Mesothelial cell of epicardium (in vitro differentiated cells): ENCODE results near the gene TRIM26. TPM values are rescaled to one million over a fixed set of nuclear protein-coding genes. Genes with fewer than 3 reads are reported as not detected.

ENCODE experiments used
- DNase-seq, 2 experiments: peaks; one replicate each; pipeline ENCODE4 v3.0.0; 2021; ENCODE audit warnings: low spot score in 2 of 2; ENCODE audit not compliant: unreplicated experiment in 2 of 2
- H3K27ac Mint-ChIP-seq: 2 replicates; pipeline ENCODE4 v1.8.0; 2021; ENCODE audit warnings: mixed read lengths
- H3K27me3 Mint-ChIP-seq: 2 replicates; pipeline ENCODE4 v1.8.0; 2021; ENCODE audit warnings: low read depth, mixed read lengths
- H3K36me3 Mint-ChIP-seq: 2 replicates; pipeline ENCODE4 v1.8.0; 2021; ENCODE audit warnings: mixed read lengths
- H3K4me1 Mint-ChIP-seq: 2 replicates; pipeline ENCODE4 v1.8.0; 2021; ENCODE audit warnings: mixed read lengths
- H3K4me3 Mint-ChIP-seq: 2 replicates; pipeline ENCODE4 v1.8.0; 2021; ENCODE audit warnings: mild to moderate bottlenecking, moderate library complexity, mixed read lengths
- H3K9me3 Mint-ChIP-seq: 2 replicates; pipeline ENCODE4 v1.8.0; 2021; ENCODE audit warnings: mixed read lengths
- total RNA-seq: library from RNA; stranded (reverse); gene quantifications from 3 replicates; pipeline ENCODE4 v1.2.1, GENCODE V29; 2021
- TF ChIP-seq, protein P1 (sequence below): fragments of 200-600 bp; sonication (generic); IDR thresholded peaks from one replicate; pipeline ENCODE4 v1.5.0; 2021; ENCODE audit warnings: antibody characterized with exemption; ENCODE audit not compliant: unreplicated experiment

TRIM26 gene
- total RNA-seq, 1 donor from 2014 or later, result 55.4 TPM

DNA sequence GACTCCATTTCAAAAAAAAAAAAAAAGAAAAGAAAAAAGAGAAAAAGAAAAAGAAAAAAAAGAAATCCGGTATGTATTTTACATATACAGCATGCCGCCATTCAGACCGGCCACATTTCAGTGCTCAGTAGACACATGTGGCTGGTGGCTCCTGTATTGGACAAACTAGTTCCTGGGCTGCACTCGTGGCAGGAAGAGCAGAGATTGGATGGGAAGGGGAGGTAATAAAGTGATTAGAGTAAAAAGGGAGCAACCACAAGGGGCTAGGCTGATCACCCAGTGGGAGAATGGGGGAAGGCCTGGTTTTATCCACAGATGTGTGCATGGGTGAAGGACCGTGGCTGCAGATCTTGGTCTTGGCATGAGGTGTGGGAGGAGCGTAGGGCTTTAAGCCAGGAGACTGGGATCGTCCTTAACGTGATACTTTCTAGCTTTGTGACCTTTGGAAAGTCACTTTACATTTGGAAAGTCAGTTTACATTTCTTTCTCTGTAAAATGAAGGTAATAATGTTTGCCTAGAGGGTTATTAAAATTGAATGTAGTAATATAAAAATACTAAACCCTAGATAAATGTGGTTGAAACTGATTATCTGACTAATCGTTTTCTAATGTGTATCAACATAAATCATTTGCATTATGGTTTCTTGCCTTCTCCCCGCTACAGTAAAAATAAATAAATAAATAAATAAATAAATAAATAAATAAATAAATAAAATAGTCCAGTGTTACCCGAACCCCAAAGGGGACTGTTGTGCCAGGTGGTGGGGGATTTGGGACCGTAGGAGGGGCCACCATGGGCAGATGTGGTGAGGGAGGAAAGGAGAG is 50.7 kb downstream of the TRIM26 start:
- H3K36me3 Mint-ChIP-seq, result no peaks in the 10 kb centered on the region
- TF ChIP-seq, protein P1, sequence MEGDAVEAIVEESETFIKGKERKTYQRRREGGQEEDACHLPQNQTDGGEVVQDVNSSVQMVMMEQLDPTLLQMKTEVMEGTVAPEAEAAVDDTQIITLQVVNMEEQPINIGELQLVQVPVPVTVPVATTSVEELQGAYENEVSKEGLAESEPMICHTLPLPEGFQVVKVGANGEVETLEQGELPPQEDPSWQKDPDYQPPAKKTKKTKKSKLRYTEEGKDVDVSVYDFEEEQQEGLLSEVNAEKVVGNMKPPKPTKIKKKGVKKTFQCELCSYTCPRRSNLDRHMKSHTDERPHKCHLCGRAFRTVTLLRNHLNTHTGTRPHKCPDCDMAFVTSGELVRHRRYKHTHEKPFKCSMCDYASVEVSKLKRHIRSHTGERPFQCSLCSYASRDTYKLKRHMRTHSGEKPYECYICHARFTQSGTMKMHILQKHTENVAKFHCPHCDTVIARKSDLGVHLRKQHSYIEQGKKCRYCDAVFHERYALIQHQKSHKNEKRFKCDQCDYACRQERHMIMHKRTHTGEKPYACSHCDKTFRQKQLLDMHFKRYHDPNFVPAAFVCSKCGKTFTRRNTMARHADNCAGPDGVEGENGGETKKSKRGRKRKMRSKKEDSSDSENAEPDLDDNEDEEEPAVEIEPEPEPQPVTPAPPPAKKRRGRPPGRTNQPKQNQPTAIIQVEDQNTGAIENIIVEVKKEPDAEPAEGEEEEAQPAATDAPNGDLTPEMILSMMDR, result no peak
- H3K4me1 Mint-ChIP-seq, result no peaks in the 10 kb centered on the region
- no peak overlapping the region for H3K27ac Mint-ChIP-seq
- H3K9me3 Mint-ChIP-seq, result no peaks in the 10 kb centered on the region
- no peak for DNase-seq
- H3K27me3 Mint-ChIP-seq, result peaks cover 76% of the 10 kb centered on the region
- no peak overlapping the region for H3K4me3 Mint-ChIP-seq

DNA sequence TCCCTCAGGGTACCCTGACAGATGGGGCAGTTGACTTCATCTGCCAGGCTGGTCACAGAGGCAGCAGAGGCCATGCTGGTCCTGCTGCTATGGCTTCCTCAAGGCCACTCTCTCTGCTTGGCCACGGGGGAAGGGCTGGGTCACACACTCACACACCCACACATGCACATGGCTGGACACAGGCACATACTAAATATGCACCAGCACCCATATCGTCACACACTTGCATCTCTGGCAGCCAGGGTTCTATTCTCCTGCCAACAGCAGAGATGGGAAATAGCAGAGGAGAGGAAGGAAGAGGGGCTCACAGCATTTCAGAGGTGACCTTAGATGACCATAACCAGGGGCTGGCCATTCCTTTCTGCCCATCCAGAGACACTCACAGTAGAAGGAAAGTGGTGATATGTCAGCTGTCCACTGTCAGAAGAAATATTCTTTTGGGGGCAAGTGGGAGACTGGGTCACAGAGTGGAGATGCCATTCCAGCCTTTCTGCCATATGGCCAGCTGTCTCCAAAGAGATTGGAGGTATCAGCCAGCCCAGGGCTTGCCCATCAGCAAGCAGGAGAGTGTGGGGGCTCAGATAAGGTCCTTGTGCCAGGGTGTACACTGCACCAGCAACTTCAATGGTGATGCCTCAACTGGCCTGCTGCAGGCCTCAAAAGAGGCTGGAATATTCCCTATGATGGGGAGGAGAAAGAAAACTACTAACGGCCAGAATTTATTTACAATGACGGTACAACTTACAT is 52.2 kb downstream of the TRIM26 start, which contains the start of gene TRIM10:
Gene TRIM10 (minus strand): TSS at position 427 of the 747 bp plus-strand sequence. CDS start 353 bp downstream, at position 74.
- no peak for DNase-seq
- Mint-ChIP-seq H3K4me3 (no peak within 1 kb of the TSS), H3K36me3 (no peaks in the 10 kb centered on the region), H3K27ac (no peak within 1 kb of the TSS), H3K4me1 (peaks cover 4% of the 10 kb centered on the region), H3K9me3 (no peaks in the 10 kb centered on the region), H3K27me3 (peaks cover 70% of the 10 kb centered on the region)
- TF ChIP-seq, protein P1, result no peak

DNA sequence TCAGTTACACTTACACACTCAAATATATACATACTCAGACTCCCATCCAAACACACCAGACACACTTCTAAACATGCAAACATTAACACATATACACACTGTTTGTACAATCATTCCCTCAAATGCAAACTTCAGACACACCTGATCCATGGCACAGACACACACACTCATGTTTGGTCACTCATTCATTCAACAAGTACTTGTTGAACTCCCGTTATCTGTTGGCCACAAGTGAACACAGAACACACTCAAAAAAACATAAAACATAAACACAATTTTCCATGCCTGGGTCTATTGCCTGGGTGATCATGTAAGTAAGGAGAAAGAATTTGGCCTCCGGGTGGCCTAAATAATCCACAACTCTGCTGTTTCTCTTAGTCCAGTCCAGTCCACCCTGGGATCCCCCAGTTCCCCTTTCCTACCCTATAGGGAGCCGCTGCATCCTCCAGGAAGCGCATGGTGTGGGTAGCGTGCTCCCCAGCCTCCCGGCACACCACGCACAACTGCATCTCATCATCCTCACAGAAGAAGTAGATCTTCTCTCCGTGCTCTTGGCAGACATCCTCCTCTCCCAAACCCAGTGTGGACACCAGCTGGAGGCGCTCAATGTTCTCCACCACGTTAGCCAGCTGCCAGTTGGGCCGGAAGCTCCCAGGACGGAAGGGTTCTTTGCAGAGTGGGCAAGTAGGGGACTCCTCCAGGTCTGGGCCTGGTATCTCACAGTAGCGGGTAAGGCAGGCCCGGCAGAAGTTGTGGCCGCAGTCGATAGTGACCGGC is 53.0 kb downstream of the TRIM26 start:
- H3K9me3 Mint-ChIP-seq, result no peaks in the 10 kb centered on the region
- peaks cover 68% of the 10 kb centered on the region for H3K27me3 Mint-ChIP-seq
- no peak overlapping the region for H3K4me3 Mint-ChIP-seq
- peaks cover 9% of the 10 kb centered on the region for H3K4me1 Mint-ChIP-seq
- no peak overlapping the region for H3K27ac Mint-ChIP-seq
- TF ChIP-seq, protein P1, result no peak
- no peak for DNase-seq
- H3K36me3 Mint-ChIP-seq, result no peaks in the 10 kb centered on the region

DNA sequence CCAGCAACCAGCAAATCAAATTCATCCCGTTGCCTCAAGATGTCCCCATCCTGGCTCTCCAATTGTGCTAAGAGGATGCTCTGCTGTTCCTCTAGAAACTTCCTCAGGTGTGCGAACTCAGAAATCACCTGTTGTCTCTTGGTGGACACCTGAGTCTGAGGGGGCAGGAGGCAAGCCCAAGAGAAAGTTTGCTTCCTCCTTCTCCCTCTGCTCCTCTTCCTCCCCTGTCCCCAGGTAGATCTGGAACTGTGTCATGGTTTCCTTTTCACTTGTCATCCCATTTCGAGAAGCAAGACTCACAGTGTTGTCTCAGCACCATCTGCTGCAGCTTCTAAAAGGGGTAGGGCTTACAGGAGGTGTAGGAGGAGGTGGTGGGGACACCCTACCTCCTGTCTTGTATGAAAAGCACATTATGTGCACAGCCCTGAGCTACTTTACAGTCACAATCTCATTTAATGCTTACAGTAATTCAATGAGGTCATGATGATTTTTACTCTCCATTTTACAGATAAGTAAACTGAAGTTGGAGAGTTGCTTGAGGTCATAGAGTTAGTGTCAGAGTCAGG is 54.6 kb downstream of the TRIM26 start:
- Mint-ChIP-seq H3K27ac (no peak overlapping the region), H3K36me3 (no peaks in the 10 kb centered on the region), H3K4me3 (no peak overlapping the region), H3K9me3 (no peaks in the 10 kb centered on the region), H3K27me3 (peaks cover 66% of the 10 kb centered on the region), H3K4me1 (peaks cover 17% of the 10 kb centered on the region)
- TF ChIP-seq, protein P1, result no peak
- DNase-seq, result no peak

DNA sequence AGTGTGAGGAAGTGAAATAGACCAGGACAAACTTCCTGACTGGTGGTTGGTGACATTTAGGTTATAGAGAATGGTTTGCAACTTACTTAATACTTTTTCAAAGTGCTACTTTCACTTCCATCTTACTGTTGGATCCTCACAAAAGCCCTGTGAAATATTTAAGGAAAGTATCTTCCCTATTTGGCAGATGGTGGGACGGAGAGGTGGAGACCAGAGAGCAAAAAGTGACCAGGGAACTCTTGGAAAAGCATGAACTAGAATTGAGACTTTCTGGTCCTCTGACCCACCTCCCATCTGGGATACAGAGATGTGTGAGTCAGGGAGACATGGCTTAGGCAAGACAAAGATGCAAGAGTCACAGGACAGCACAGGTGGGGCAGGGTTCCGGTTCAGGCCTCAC is 55.2 kb downstream of the TRIM26 start:
- H3K27me3 Mint-ChIP-seq, result peaks cover 70% of the 10 kb centered on the region
- H3K36me3 Mint-ChIP-seq, result no peaks in the 10 kb centered on the region
- TF ChIP-seq, protein P1, result no peak
- no peak for DNase-seq
- no peaks in the 10 kb centered on the region for H3K9me3 Mint-ChIP-seq
- H3K4me3 Mint-ChIP-seq, result no peak overlapping the region
- no peak overlapping the region for H3K27ac Mint-ChIP-seq
- peaks cover 17% of the 10 kb centered on the region for H3K4me1 Mint-ChIP-seq
